GM12891 (cell line): ENCODE results near the gene WDR44.

Experiments
- PAX5 ChIP-seq: IDR thresholded peaks from 2 replicates; pipeline ENCODE4 v1.6.1; 2011; ENCODE audit warnings: low read length, moderate library complexity, mild to moderate bottlenecking; ENCODE audit not compliant: insufficient read depth, severe bottlenecking
- POLR2A ChIP-seq: IDR thresholded peaks from 2 replicates; pipeline ENCODE4 v1.6.1; 2011; ENCODE audit warnings: low read depth, low read length, control low read depth
- POLR2AphosphoS5 ChIP-seq: IDR thresholded peaks from 2 replicates; pipeline ENCODE4 v1.6.1; 2011; ENCODE audit warnings: low read depth, low read length, control low read depth
- POU2F2 ChIP-seq: IDR thresholded peaks from 2 replicates; pipeline ENCODE4 v1.6.1; 2011; ENCODE audit warnings: low read depth, mild to moderate bottlenecking, control low read depth, low read length, moderate library complexity
- SPI1 ChIP-seq: IDR thresholded peaks from 2 replicates; pipeline ENCODE4 v1.6.1; 2011; ENCODE audit warnings: low read depth, low read length, control low read depth
- TAF1 ChIP-seq: IDR thresholded peaks from 2 replicates; pipeline ENCODE4 v1.6.1; 2011; ENCODE audit warnings: low read depth, low read length, control low read depth

- TF ChIP-seq POLR2AphosphoS5 (no peak), POU2F2 (no peak), SPI1 (no peak), POLR2A (no peak), TAF1 (no peak), PAX5 (no peak)
These were observed 27.6 kb downstream of the WDR44 start for GRCh38 chrX:118373538-118373937.
